Progenitor cell of endocrine pancreas (in vitro differentiated cells): ENCODE data around the gene PLCH1. TPM values are rescaled to one million over a fixed set of nuclear protein-coding genes. Genes with fewer than 3 reads are reported as not detected.

Experiments used
- DNase-seq: peaks from one replicate; pipeline ENCODE4 v3.0.0; 2021; ENCODE audit warnings: low spot score; ENCODE audit not compliant: unreplicated experiment
- H3K27ac Mint-ChIP-seq: 2 replicates; pipeline ENCODE4 v1.8.0; 2021; ENCODE audit warnings: mild to moderate bottlenecking, moderate library complexity, mixed read lengths
- H3K27me3 Mint-ChIP-seq: 2 replicates; pipeline ENCODE4 v1.8.0; 2021; ENCODE audit warnings: mixed read lengths
- H3K36me3 Mint-ChIP-seq: 2 replicates; pipeline ENCODE4 v1.8.0; 2022; ENCODE audit warnings: mixed read lengths; ENCODE audit not compliant: insufficient read depth
- H3K4me1 Mint-ChIP-seq: 2 replicates; pipeline ENCODE4 v1.8.0; 2021; ENCODE audit warnings: low read depth, mixed read lengths
- H3K4me3 Mint-ChIP-seq: 2 replicates; pipeline ENCODE4 v1.8.0; 2021; ENCODE audit warnings: low read depth, mild to moderate bottlenecking, moderate library complexity, mixed read lengths
- H3K9me3 Mint-ChIP-seq: 2 replicates; pipeline ENCODE4 v1.8.0; 2021; ENCODE audit warnings: low read depth, mixed read lengths
- total RNA-seq: library from RNA; stranded (reverse); gene quantifications from 2 replicates; pipeline ENCODE4 v1.2.1, GENCODE V29; 2021
- TF ChIP-seq, protein P1 (sequence below): fragments of 200-600 bp; sonication (generic); IDR thresholded peaks from one replicate; pipeline ENCODE4 v1.5.0; 2021; ENCODE audit warnings: antibody characterized with exemption, mild to moderate bottlenecking; ENCODE audit not compliant: unreplicated experiment

Gene PLCH1
- total RNA-seq, 1 donor from 2014 or later, result 14.2 TPM

DNA sequence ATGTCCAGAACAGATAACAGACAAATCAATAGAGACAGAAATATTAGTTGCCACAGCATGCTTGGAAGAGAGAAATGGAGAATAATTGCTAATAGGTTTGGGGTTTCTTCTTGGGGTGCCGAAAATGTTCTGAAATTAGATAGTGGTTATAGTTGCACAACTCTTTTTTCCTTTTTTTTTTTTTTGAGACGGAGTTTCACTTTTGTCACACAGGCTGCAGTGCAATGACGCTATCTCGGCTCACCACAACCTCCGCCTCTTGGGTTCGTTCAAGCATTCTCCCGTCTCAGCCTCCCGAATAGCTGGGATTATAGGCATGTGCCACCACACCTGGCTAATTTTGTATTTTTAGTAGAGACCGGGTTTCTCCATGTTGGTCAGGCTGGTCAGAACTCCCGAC lies 163.3 kb downstream of the PLCH1 start:
- TF ChIP-seq, protein P1, sequence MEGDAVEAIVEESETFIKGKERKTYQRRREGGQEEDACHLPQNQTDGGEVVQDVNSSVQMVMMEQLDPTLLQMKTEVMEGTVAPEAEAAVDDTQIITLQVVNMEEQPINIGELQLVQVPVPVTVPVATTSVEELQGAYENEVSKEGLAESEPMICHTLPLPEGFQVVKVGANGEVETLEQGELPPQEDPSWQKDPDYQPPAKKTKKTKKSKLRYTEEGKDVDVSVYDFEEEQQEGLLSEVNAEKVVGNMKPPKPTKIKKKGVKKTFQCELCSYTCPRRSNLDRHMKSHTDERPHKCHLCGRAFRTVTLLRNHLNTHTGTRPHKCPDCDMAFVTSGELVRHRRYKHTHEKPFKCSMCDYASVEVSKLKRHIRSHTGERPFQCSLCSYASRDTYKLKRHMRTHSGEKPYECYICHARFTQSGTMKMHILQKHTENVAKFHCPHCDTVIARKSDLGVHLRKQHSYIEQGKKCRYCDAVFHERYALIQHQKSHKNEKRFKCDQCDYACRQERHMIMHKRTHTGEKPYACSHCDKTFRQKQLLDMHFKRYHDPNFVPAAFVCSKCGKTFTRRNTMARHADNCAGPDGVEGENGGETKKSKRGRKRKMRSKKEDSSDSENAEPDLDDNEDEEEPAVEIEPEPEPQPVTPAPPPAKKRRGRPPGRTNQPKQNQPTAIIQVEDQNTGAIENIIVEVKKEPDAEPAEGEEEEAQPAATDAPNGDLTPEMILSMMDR, result no peak
- Mint-ChIP-seq H3K4me1 (no peaks in the 10 kb centered on the region), H3K27ac (no peak overlapping the region), H3K9me3 (no peaks in the 10 kb centered on the region), H3K4me3 (no peak overlapping the region), H3K36me3 (peaks cover 2% of the 10 kb centered on the region), H3K27me3 (no peaks in the 10 kb centered on the region)
- no peak for DNase-seq

DNA sequence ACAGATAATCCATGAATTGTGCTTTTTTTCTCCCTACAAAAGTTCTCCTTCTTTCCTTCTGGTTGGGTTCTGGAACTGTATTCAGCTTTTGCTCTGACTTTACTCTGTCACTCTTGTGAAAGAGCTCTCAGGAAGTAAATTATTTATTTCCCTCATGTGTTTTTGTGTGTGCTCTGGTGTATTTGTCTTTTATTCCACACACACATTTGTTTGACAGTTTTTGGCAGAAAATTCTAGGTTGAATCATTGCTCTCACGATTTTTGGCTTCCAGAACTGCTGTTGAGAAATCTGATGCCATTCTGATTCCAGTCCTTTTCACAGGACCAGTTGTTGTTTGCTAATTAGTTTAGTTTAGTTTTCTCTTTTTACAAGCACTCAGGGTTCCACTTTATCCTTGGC lies 172.8 kb downstream of the PLCH1 start:
- Mint-ChIP-seq H3K36me3 (peaks cover 5% of the 10 kb centered on the region), H3K4me1 (peaks cover 3% of the 10 kb centered on the region), H3K27me3 (no peaks in the 10 kb centered on the region), H3K9me3 (no peaks in the 10 kb centered on the region), H3K4me3 (no peak overlapping the region), H3K27ac (no peak overlapping the region)
- DNase-seq, result no peak
- TF ChIP-seq, protein P1, result no peak

DNA sequence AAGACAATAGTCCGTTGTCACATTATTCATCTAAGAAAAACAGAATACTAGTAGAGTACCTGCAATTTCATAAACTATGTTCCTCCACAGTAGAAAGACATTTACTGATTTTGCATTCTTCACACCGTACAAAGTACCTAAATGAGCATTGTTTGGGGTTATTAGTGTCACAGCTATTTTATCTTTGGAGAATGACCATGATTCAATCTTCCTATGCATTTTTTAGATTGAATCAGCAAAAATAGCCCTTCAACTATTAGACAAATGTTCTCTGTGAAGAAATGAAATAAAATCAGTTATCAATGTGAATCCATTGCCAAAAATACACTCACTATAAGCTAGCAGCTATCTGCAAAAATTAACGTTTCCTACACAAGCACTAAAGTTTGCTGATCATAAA lies 176.6 kb downstream of the PLCH1 start:
- Mint-ChIP-seq H3K4me3 (no peak overlapping the region), H3K36me3 (peaks cover 3% of the 10 kb centered on the region), H3K27ac (no peak overlapping the region), H3K9me3 (no peaks in the 10 kb centered on the region), H3K4me1 (peaks cover 3% of the 10 kb centered on the region), H3K27me3 (no peaks in the 10 kb centered on the region)
- TF ChIP-seq, protein P1, result no peak
- DNase-seq, result no peak

DNA sequence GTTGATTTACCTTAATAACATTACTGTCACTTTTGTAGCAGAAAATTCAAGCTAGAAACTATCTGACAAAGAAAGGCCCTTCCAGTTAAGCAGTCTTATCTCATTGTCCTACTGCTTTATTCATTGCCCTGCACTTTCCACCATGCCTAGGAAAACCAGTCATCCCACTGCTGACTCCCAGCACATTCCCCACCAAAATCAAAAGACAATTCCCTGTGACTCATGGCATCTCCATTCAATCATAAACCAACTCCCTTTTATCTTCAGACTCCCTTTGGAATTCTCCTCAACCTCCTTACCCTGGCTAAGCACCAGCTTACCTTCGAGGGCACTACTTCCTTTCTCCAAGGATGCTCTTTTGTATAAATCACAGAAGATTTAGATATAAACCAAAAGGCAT lies 184.3 kb downstream of the PLCH1 start:
- Mint-ChIP-seq H3K9me3 (no peaks in the 10 kb centered on the region), H3K4me3 (no peak overlapping the region), H3K36me3 (peaks cover 3% of the 10 kb centered on the region), H3K27me3 (no peaks in the 10 kb centered on the region), H3K4me1 (peaks cover 17% of the 10 kb centered on the region), H3K27ac (no peak overlapping the region)
- TF ChIP-seq, protein P1, result no peak
- no peak for DNase-seq

DNA sequence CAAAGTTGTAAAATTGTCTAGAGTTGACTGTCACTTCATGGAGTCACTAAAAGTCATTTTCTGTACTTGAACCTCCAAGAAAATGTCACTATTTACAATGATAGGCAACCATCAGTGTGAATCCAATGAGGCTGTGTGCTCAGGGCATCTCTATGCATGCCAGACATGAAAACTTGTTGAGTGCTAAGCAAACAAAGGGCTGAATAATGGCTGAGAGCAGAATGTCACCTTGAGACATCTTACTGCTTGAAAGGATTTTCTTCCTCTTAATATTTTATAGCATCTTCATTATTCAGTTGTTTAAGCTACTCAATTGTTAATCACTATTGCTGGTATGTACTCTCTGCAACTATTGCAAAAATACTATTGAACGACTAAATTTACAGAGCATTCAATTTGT lies 184.7 kb downstream of the PLCH1 start:
- H3K27ac Mint-ChIP-seq, result no peak overlapping the region
- peaks cover 3% of the 10 kb centered on the region for H3K36me3 Mint-ChIP-seq
- H3K4me3 Mint-ChIP-seq, result no peak overlapping the region
- peaks cover 21% of the 10 kb centered on the region for H3K4me1 Mint-ChIP-seq
- TF ChIP-seq, protein P1, result no peak
- H3K27me3 Mint-ChIP-seq, result no peaks in the 10 kb centered on the region
- no peak for DNase-seq
- H3K9me3 Mint-ChIP-seq, result no peaks in the 10 kb centered on the region
